ENCODE data around the gene CTNNA2.

- TF ChIP-seq EP300 (IDR thresholded peaks at IDR 0.05; ENCODE audit: borderline replicate concordance in 1 of 2, low read depth in 2 of 2, low read length in 2 of 2) (no peak), POLR2AphosphoS5 (IDR thresholded peaks at IDR 0.05; ENCODE audit: low read depth, low read length) (no peak), ATF2 (IDR thresholded peaks at IDR 0.05; ENCODE audit: low read length) (no peak), POLR2A (IDR thresholded peaks at IDR 0.05; ENCODE audit: control extremely low read depth in 1 of 2, low read depth in 2 of 2, low read length in 2 of 2) (no peak), SIN3A (conservative IDR thresholded peaks at IDR 0.05 in 1 of 2, IDR thresholded peaks at IDR 0.05 in 1 of 2; ENCODE audit: low read depth in 1 of 2, low read length in 2 of 2) (no peak), NRF1 (IDR thresholded peaks at IDR 0.05; ENCODE audit: low read depth, low read length) (no peak), E2F6 (IDR thresholded peaks at IDR 0.05) (no peak)
- TF ChIP-seq, protein P1, sequence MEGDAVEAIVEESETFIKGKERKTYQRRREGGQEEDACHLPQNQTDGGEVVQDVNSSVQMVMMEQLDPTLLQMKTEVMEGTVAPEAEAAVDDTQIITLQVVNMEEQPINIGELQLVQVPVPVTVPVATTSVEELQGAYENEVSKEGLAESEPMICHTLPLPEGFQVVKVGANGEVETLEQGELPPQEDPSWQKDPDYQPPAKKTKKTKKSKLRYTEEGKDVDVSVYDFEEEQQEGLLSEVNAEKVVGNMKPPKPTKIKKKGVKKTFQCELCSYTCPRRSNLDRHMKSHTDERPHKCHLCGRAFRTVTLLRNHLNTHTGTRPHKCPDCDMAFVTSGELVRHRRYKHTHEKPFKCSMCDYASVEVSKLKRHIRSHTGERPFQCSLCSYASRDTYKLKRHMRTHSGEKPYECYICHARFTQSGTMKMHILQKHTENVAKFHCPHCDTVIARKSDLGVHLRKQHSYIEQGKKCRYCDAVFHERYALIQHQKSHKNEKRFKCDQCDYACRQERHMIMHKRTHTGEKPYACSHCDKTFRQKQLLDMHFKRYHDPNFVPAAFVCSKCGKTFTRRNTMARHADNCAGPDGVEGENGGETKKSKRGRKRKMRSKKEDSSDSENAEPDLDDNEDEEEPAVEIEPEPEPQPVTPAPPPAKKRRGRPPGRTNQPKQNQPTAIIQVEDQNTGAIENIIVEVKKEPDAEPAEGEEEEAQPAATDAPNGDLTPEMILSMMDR (IDR thresholded peaks at IDR 0.05; ENCODE audit: control extremely low read depth in 1 of 3, insufficient read depth in 1 of 3, low read depth in 1 of 3, low read length in 3 of 3): no peak
These were observed 861.3 kb downstream of the CTNNA2 start for GRCh38 chr2:80374105-80374504.

Data from H1 (cell line).